ENCODE data around the gene RBM39. TPM values are rescaled to one million over a fixed set of nuclear protein-coding genes. Genes with fewer than 3 reads are reported as not detected.

The RBM39 gene
- total and polyA plus RNA-seq, 2 of the 13 experiments (the other 11 are each of a cell fraction or from before 2014, with no cell fraction given), result 788 to 920 TPM

DNA sequence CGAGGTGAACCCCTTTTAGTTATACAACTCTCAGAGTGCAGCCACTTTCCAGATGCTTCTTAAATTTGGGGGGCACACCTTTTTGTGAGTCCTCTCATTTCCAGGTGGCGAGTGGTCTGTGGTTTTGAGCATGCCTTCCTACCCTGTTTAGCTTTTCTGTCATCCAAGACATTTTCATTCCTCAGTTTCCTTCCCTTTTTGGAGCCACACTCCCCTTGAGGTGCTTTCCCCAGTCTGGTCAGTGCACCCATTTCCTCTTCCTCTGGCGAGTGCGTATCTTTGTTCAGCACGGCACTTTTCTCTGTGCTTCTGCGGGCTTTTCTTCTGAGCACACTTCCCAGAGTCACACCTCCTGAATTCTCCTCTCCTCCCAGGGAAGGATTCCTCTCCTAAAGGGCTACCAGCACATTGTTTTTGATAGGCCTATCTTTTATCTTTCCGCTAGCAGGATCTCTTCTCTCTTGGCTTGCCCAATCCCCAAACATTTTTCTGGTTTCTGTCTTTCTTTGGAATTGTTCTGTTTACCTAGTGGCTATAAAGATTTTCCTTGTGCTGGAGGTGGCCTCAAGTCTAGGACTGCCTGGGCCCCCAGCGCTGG lies 31.2 kb upstream of the RBM39 start (continued):
- TF ChIP-seq, protein P1, sequence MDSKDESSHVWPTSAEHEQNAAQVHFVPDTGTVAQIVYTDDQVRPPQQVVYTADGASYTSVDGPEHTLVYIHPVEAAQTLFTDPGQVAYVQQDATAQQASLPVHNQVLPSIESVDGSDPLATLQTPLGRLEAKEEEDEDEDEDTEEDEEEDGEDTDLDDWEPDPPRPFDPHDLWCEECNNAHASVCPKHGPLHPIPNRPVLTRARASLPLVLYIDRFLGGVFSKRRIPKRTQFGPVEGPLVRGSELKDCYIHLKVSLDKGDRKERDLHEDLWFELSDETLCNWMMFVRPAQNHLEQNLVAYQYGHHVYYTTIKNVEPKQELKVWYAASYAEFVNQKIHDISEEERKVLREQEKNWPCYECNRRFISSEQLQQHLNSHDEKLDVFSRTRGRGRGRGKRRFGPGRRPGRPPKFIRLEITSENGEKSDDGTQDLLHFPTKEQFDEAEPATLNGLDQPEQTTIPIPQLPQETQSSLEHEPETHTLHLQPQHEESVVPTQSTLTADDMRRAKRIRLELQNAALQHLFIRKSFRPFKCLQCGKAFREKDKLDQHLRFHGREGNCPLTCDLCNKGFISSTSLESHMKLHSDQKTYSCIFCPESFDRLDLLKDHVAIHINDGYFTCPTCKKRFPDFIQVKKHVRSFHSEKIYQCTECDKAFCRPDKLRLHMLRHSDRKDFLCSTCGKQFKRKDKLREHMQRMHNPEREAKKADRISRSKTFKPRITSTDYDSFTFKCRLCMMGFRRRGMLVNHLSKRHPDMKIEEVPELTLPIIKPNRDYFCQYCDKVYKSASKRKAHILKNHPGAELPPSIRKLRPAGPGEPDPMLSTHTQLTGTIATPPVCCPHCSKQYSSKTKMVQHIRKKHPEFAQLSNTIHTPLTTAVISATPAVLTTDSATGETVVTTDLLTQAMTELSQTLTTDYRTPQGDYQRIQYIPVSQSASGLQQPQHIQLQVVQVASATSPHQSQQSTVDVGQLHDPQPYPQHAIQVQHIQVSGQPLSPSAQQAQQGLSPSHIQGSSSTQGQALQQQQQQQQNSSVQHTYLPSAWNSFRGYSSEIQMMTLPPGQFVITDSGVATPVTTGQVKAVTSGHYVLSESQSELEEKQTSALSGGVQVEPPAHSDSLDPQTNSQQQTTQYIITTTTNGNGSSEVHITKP (CRISPR knock-in tag; IDR thresholded peaks at IDR 0.05; ENCODE audit: low read depth), result no peak
- TF ChIP-seq HIC2 (CRISPR knock-in tag; IDR thresholded peaks at IDR 0.05; ENCODE audit: low read depth), result 0 out of 2 replicates have a peak, but pooled peaks have one; percentile 37
- peak; percentile 35; the same call in 1 of the 2 replicates for TF ChIP-seq RNF219 (CRISPR knock-in tag; IDR thresholded peaks at IDR 0.05)
- TF ChIP-seq GLI4 (CRISPR knock-in tag; IDR thresholded peaks at IDR 0.05; ENCODE audit: borderline replicate concordance), result no peak
- TF ChIP-seq, protein P2, sequence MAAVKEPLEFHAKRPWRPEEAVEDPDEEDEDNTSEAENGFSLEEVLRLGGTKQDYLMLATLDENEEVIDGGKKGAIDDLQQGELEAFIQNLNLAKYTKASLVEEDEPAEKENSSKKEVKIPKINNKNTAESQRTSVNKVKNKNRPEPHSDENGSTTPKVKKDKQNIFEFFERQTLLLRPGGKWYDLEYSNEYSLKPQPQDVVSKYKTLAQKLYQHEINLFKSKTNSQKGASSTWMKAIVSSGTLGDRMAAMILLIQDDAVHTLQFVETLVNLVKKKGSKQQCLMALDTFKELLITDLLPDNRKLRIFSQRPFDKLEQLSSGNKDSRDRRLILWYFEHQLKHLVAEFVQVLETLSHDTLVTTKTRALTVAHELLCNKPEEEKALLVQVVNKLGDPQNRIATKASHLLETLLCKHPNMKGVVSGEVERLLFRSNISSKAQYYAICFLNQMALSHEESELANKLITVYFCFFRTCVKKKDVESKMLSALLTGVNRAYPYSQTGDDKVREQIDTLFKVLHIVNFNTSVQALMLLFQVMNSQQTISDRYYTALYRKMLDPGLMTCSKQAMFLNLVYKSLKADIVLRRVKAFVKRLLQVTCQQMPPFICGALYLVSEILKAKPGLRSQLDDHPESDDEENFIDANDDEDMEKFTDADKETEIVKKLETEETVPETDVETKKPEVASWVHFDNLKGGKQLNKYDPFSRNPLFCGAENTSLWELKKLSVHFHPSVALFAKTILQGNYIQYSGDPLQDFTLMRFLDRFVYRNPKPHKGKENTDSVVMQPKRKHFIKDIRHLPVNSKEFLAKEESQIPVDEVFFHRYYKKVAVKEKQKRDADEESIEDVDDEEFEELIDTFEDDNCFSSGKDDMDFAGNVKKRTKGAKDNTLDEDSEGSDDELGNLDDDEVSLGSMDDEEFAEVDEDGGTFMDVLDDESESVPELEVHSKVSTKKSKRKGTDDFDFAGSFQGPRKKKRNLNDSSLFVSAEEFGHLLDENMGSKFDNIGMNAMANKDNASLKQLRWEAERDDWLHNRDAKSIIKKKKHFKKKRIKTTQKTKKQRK (IDR thresholded peaks at IDR 0.05; ENCODE audit: low read length), result no peak
- TF ChIP-seq ZNF709 (CRISPR knock-in tag; IDR thresholded peaks at IDR 0.05), result 0 out of 2 replicates have a peak, but pooled peaks have one; percentile 31
- peak; percentile 55; the same call in 1 of the 2 replicates for TF ChIP-seq ZNF512 (CRISPR knock-in tag; IDR thresholded peaks at IDR 0.05)
- 0 out of 2 replicates have a peak, but pooled peaks have one; percentile 31 for TF ChIP-seq MEF2D (CRISPR knock-in tag; IDR thresholded peaks at IDR 0.05)
- TF ChIP-seq CCAR2 (optimal IDR thresholded peaks at IDR 0.05; ENCODE audit: low read depth, low read length), result peak; percentile 20
- 0 out of 2 replicates have a peak, but pooled peaks have one; percentile 23 for TF ChIP-seq KLF15 (CRISPR knock-in tag; IDR thresholded peaks at IDR 0.05; ENCODE audit: borderline replicate concordance)
- peak; percentile 36 for TF ChIP-seq ZNF781 (CRISPR knock-in tag; IDR thresholded peaks at IDR 0.05; ENCODE audit: borderline replicate concordance, not compliant biosample characterization)
- TF ChIP-seq, protein P3, sequence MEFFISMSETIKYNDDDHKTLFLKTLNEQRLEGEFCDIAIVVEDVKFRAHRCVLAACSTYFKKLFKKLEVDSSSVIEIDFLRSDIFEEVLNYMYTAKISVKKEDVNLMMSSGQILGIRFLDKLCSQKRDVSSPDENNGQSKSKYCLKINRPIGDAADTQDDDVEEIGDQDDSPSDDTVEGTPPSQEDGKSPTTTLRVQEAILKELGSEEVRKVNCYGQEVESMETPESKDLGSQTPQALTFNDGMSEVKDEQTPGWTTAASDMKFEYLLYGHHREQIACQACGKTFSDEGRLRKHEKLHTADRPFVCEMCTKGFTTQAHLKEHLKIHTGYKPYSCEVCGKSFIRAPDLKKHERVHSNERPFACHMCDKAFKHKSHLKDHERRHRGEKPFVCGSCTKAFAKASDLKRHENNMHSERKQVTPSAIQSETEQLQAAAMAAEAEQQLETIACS (CRISPR knock-in tag; IDR thresholded peaks at IDR 0.05), result no peak
- TF ChIP-seq ZNF441 (CRISPR knock-in tag; IDR thresholded peaks at IDR 0.05; ENCODE audit: borderline replicate concordance), result no peak
